HPDE6-E6E7 (cell line): ENCODE measurements around the gene RUFY3.
A peak's percentile ranks its signal among the peaks of the same experiment; 100 is the strongest.
"Not testable (repeated sequence)": the region's sequence is repeated elsewhere in the genome, so short reads cannot be mapped to it uniquely, and the experiment has no call there.

Source experiments
- DNase-seq: peaks from one replicate; pipeline ENCODE4 v3.0.0; 2011; ENCODE audit warnings: missing footprints; ENCODE audit errors: extremely low spot score

RUFY3 gene

DNA sequence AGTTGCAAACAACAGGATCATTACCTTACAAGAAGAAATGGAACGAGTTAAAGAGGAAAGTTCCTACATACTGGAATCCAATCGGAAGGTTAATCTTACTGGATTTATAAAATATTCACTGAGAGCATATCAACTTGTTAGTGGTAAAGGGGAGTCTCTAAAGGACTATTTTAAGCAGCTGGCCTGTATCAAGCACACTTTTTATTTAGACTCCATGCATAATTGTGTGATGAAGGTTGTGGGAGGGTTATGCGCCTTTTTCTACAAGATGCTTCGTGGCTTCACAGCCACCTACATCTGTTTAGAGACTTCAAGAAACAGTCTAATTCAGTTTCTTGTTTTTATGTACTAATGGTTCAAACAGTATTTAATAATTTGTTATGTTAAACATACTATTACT, 61.3 kb downstream of the RUFY3 start:
- DNase-seq = no peak

DNA sequence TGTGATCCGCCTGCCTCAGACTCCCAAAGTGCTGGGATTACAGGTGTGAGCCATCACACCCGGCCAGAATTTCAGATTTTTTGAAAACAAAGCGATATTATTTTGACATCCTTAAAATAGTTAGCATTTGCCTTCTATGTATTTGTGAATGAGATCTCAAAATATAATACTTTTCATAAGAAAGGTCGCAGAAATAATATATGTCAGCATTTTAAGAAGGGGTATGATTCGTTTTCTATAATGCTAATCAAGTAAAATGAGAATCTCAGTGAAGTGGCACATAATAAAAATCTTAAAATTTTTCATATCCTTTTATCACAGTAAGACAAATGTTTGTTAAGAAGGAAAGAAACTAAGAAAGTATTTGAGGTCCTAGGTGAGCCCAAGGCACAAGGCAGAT, 65.7 kb downstream of the RUFY3 start:
- DNase-seq = no peak

DNA sequence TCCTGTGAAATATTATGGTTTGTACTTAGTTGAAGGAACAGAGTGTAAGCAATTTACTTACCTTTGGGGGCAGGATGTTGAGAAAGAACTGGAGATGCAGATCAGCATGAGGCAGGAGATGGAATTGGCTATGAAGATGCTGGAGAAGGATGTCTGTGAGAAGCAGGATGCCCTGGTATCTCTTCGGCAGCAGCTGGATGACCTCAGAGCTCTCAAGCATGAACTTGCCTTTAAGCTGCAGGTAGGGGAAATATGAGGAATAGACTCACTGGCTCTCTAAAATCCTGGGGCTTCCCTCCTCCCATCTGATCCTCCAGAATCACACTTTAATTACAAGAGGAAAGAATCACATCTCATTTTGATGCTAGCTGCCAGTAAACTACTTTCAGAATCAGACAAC, 67.0 kb downstream of the RUFY3 start:
- DNase-seq = no peak

DNA sequence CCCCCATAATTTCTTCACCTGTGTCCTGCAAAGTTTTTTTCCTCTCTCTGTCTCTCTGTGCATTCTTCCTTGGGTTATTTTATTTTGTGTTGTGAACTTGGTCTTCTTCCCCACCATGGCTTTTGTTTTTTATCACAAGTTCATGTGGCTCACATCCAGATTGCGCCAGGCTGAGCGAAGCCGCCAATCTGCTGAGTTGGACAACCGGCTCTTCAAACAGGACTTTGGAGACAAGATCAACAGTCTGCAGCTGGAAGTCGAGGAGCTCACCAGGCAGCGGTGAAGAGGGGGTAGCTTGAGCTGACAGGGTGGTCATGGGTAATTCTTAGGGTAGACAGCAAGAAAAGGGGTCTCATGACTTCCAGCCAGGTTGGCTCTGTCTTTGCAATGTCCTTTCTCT, 71.9 kb downstream of the RUFY3 start:
- DNase-seq = no peak

DNA sequence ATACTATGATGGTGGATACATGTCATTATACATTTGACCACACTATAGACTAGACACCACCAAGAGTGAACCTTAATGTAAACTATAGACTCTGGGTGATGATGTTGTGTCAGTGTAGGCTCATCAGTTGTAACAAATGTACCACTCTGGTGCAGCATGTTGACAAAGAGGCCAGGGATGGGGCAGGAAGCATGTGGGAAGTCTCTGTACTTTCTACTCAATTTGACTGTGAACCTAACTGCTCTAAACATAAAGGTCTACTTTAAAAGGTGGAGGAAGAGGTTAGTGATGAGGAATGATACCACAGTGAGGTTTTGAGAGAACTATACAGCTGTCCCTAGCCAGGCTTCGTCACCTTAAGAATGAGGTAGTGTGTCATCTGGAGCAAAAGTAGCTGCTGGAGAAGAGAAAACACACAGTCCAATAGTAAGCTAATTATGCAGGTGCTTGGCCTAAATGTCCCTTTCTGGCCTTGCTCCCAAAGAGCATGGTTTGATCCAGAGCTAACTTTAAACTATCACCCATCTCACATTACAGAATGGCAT, 79.6 kb downstream of the RUFY3 start:
- no peak for DNase-seq

DNA sequence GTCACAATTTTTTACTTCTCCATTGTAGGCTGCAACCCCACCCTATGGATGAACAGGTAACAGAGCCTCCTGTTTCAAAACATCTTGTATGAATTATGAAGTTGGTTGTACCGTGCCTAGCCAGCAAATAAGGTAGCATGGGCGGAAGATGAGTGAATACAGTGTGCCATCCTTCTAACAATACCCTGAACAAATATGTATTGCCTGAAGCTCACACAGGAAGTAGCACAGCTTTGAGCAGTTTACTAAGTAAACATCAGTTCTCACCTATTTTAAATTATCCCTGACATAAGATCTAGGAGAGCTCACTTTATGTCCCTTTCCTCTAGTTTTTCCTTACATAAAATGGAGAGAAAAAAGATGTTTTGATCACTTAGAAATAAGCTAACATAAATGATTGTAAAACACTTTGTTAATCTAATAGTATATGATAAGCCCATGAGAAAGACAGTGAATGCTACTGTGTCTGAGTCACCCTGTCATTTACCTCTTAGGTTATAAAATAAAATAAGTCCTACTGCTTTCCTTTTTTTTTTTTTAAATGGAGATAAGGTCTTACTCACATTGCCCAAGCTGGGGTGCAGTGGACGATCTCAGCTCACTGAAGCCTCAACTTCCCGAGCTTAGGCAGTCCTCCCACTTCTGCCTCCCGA, 81.3 kb downstream of the RUFY3 start:
- no peak for DNase-seq

DNA sequence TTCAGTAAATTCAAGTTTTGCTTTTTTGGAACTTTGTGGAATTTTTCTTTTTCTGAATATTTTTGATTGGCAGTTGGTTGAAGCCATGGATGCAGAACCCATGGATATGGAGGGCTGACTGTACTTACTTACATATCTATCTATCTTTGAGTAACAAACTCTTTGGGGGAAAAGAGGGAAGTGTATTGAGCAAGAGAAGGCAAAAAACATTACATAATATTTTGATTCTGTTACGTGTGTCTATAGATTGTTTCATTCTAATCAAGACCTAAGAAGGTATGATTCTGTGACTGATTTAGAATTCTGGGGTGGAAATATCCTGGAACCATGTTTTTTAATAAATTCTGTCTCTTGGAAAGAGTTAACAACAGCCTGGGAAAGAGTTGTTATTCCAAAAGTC, 86.4 kb downstream of the RUFY3 start:
- no peak for DNase-seq

DNA sequence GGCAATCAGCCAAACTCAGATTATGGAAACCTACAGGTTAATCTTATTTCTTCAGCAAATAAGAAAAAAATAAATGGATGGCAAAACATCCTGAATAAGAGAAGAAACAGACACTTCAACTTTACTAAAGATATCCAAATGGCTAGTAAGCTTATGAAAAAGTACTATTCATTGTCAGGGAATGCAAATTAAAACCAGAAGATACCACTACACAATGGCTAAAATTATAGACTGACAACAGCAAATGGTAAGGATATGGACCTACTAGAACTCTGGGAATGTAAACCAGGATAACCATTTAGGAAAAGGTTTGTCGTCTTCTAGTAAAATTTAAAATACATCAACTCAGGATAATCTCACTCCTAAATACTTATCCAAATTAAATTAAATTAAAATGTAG, 93.6 kb downstream of the RUFY3 start:
- no peak for DNase-seq

DNA sequence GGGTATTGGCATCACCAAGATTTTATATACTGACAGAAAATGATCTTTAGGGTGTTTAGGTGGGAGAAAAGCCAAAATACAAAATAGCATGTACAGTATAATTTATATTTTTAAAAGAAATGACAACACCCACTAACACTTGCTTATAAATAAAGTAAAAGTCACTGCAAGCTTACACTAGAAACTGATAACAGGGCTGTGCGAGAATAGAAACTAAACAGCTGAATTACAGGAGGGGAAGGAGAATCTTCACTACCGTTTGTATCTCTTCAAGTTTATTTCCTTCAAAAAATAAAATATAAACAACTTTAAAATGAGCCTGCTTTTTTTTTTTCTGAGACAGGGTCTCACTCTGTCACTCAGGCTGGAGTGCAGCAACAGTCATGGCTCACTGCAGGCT, 95.1 kb downstream of the RUFY3 start:
- no peak for DNase-seq

DNA sequence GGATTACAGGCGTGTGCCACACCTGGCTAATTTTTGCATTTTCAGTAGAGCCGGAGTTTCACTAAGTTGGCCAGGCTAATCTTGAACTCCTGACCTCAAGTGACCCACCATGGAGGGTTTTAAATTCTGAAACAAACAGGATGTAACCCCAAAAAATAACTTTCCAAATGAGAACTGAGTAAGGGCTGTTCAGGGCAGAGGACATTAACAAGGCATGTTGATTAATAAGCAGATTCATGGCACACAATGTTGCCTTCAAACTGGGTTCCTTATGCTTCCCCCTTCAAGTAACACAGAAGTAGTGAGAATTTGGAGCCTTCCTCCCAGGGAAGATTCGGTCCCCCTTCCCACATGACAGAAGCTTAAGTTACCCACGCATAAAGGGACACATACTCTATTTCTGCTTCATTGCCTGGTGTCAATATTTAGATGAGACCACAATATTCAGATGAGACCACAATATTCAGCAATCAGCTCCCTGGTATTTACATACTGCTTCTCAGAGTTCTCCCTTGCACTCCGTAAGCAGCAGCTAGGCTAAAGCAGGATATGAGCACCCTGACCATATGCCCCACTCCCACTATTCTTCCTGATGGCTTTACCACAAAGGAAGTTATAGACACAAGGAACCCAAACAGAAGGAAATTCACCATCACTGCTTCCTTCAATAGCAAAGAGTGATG, 96.5 kb downstream of the RUFY3 start:
- DNase-seq = no peak

DNA sequence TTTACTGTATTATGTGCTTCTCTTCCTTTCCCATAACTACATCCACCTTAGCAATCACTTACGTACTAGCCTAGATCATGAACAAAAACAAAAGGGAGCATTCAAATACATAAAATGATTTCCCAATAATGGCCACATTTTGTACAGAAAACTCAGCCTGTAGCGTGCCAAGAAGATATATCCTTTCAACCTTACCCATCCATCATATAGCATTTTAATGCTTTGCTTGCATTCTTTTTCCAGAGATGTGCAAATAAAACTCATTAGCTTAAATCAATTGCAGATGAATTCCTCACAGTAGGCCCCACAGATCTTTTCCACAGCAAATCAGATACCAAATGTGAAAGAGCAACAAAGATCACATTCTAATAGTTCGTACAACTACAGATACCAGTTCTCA, 97.2 kb downstream of the RUFY3 start:
- DNase-seq = no peak

DNA sequence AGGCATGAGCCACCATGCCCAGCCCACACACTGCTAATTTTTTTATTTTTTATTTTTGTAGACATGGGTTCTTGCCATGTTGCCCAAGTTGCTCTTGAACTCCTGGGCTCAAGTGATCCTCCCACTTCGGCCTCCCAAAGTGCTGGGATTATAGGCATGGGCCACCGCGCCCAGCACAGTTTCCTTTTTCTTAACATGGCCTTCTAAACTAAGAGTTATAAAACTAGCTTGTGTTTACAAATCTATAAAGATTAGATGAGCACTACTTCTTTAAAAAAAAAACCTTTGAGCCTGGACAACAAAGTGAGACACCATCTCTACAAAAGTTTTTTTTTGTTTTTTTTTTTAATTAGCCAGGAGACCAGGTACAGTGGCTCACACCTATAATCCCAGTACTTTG, 107.3 kb downstream of the RUFY3 start:
- DNase-seq = no peak

DNA sequence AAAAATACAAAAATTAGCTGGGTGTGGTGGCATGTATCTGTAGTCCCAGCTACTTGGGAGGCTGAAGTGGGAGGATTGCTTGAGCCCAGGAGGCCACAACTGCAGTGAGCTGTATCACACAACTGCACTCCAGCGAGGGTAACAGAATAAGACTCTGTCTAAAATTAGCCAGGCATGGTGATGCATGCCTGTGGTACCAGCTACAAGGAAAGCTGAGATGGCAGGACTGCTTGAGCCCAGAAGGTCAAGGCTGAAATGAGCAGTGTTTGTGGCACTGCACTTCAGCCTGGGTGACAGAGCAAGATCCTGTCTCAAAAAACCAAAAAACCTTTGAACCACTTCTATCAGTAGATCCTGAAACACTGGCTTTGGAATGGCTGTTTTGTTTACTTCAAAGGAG, 107.7 kb downstream of the RUFY3 start:
- no peak for DNase-seq

DNA sequence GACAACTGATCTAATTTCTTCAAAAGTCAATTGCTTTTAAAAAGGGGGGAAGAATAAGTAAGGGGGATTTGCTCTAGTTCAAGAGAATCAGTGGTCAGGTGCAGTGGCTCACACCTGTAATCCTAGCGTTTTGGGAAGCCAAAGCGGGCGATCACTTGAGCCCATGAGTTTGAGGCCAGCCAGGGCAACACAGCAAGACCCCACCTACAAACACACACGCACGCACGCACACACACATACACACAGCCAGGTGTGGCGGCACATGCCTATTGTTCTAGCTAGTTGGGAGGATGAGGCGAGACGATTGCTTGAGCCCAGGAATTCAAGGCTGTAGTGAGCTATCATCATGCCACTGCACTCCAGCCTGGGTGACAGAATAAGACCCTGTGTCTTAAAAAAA, 108.3 kb downstream of the RUFY3 start:
- no peak for DNase-seq

DNA sequence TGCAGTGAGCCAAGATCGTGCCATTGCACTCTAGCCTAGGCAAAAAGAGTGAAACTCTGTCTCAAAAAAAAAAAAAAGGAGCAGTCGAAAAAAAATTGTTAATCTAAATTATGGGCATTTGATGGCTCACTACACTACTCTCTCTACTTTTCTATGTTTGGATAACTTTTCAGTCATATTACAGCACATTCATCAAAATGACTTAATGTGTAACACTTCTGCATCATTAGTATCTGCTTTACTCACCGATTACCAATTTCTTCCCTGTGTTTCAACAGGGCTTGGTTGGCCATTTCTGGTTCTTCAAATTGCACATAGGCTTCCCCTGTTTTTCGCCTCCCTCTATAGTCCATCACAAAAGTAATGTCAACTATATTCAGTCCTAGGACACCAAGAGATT, 109.5 kb downstream of the RUFY3 start:
- no peak for DNase-seq

DNA sequence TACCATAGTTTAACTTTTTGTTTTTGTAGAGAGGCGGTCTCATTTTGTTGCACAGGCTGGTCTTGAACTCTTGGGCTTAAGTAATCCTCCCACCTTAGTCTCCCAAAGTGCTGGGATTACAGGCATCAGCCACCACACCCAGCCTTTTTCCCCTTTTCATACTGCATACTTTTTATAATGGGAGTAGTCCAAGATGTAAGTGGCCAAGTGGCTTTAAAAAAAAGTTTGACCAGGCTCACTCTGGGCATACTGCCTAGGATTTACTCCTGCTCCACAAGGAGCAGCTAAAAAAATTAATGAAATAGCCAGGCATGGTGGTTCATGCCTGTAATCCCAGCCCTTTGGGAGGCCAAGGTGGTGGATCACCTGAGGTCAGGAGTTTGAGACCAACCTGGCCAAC, 111.9 kb downstream of the RUFY3 start:
- DNase-seq = no peak

DNA sequence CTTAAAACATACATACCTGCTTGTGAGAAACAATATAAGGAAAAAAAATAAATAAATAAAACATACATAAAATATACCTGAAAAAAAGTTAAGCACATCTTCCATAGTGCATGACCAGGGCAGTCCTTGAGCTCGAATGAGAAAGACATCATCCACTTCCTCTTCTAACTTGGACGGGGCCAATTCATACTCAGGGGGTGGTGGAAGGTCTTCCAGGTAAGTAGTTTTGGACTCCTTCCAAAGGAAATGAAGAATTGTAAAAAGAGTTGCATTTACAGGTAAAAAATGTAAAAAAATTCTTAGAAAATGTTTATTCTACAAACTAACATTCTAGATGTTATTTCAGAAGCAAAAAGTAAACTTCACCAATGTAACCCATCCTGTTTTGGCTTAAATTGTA, 114.3 kb downstream of the RUFY3 start:
- no peak for DNase-seq

DNA sequence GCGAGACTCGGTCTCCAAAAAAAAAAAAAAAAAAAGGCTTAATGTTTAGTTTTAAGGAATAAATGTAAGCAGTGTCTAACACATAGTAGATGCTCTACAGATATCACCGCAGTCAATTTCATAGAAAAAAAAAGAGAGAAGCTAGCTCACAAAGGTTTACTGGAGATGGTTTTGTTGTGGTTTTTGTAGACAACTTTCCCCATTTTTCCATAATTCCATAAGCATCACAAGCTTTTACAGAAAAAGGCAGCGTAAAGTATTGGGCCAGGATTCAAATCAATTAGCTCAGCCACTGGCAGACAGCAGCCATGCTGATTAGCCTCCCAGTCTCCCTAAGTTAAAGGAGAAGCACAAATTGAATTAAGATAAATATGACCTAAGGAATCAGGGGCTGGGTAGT, 116.4 kb downstream of the RUFY3 start:
- DNase-seq = no peak

DNA sequence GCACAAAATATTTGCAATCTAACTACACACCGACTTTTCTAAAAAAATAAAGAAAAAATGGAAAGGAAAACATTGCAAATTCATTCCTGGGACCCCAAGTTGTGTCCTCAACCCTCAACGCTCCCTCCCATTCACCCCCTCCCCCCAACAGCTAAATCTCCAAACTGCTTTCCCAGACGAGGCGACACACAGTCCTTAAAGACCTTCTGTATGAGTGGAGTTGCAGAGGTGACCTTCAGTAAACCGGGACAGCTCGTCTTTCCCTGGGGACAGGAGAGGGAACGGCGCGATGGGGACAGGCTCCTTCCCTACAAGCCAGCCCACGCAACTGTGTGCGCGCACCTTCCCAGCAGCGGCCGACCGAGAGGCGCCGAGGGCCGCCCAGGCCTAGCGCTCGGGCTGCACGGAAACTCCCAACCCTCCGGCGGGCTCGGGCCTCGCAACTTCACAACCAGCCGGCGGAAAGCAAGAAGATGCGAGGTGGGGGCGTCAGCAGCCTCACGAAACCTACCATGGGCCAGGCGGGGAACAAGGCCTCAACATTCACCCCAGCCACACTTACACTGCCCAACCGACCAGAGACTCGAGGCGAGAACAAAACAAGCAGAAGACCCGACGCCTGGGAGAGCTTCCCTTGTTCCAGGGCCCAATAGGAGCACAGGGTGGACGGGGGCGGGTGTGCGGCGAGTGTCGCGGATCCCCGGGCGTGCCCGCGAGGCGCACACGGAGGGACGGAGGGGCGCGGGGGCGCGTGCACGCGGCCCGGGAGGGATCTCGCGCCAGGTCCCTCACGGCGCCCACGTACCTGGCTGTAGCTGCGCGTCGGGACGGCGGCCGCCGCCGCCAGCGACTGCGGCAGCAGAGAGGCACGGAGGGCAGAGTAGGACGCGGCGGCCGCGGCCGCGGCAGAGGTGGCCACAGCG, 117.2 kb downstream of the RUFY3 start:
- peak; percentile 42 for DNase-seq

DNA sequence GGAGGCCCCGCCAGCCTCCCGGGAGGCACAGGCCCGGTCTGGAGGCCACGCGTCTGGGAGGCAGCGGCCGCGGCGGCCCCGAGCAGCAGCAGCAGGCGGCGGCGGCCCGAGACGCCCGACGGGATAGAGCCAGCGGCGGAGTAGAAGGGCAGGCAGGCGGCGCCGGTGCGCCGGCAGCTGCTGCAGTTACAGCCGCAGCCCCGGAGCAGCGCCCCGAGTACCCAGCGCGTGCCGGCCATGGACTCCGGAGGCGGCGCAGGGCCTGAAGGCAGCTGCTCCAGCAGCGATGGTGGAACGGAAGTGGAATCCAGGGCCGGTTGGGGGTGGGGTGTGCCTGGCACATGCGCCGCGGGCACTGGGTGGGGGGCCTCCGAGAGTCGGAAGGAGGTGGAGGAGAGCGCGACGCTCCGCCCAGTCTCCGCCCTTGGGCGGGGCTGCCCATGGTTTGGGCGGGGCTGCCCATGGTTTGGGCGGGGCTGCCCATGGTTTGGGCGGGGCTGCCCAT, 117.9 kb downstream of the RUFY3 start, which contains the start of gene GRSF1:
Gene GRSF1 (minus strand): TSS at position 302 of the 505 bp plus-strand sequence. CDS start 63 bp downstream, at position 239.
- peak; percentile 86 for DNase-seq

DNA sequence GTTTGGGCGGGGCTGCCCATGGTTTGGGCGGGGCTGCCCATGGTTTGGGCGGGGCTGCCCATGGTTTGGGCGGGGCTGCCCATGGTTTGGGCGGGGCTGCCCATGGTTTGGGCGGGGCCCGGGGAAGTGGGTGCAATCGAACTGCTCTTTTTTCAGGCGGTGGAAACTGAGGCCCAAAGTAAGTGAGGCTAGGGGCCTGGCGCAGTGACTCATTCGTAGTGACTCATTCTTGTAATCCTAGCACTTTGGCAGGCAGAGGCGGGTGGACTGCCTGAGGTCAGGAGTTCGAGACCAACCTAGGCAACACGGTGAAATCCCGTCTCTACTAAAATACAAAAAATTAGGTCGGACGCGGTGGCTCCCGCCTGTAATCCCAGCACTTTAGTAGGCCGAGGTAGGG, 118.4 kb downstream of the RUFY3 start:
- not testable (repeated sequence) for DNase-seq

DNA sequence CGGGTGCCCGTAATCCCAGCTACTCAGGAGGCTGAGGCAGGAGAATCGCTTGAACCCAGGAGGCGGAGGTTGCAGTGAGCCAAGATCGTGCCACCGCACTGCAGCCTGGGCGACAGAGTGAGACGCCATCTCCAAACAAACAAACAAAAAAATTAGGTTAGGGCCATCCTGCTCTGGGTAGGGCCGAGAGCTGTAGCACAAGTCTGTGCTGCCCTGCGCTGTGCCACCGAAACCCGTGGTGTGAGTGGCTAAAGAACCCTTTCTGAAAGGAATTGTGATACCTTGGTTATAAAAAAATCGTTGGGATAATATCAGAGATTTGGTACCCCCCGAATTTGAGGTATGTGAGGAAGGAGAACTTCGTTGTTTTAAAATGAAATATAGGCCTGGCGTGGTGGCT, 118.9 kb downstream of the RUFY3 start:
- not testable (repeated sequence) for DNase-seq
